ENCODE results near the gene GSDME. TPM values are rescaled to one million over a fixed set of nuclear protein-coding genes. Genes with fewer than 3 reads are reported as not detected.

GSDME gene
- polyA plus RNA-seq, 2 of the 4 experiments (the other 2 are of a cell fraction) = 51.0 to 55.9 TPM

- no peak for TF ChIP-seq ZSCAN20 (CRISPR knock-in tag; IDR thresholded peaks at IDR 0.05)
- TF ChIP-seq PBX3 (IDR thresholded peaks at IDR 0.05) = no peak
- no peak for TF ChIP-seq ZFP36 (IDR thresholded peaks at IDR 0.05; ENCODE audit: borderline replicate concordance, partially characterized antibody)
- no peak for TF ChIP-seq MYC (IDR thresholded peaks at IDR 0.05; ENCODE audit: borderline replicate concordance, low read length)
These were observed 87.2 kb downstream of the GSDME start (continued) for GRCh38 chr7:24669971-24670591.

DNA sequence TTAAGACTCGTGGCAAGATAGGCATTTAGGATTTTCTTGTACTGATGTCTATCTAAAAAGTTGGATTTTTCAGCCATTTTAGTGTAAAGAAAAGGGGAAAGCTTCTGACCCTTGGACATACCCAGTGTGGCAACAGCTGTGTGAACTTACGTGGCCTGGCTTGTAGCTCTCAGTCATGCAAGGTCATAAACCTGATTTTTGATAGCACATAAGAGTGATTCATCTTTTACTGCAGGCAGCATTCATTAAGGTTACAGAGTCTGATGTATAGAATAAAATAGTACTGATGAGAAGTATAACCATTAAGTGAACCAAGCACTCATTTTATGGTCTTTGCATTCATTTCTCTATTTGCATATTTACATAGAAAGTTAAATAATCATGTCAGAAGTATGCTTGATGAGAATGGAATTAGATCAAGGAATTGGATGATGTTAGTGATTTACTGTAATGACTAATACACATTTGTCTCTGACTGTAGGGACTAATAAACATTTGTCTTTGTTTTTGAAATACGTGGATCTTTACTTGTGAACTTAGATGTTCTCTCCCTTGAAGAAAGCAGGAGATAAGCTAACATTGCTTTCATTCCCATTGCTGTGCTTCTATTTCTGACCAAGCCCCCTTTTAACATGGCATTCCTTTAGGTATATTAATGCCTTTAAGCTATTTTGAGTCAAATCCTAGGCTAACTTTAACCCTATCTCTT lies 88.2 kb downstream of the GSDME start:
- POLR2A ChIA-PET = no interaction called here

More for the DNA sequence above, 88.2 kb downstream of the GSDME start:
- no peaks in the 10 kb centered on the region for H3K9me3 ChIP-seq
- 46% methylated on average over 3 of the region's 3 CpGs for WGBS (ENCODE audit: missing lambda C conversion rate)
- H3K4me1 ChIP-seq = peaks cover 21% of the 10 kb centered on the region
- FAIRE-seq = no peak
- peak; percentile 80 to 83; a peak in 5 of 6 replicates for ATAC-seq
- CTCF ChIA-PET = interaction anchor here (0.9 to 5.8 kb wide), 6 partner anchors 12 to 424 kb away, joined by 3 to 58 read pairs (median 3); partner anchors contain the start of gene PALS2
- no peak overlapping the region for H3K4me3 ChIP-seq
- H3K27ac ChIP-seq = peak overlapping the region; percentile 31 to 53; a peak in 4 of 6 replicates
- H3K4me2 ChIP-seq = peak overlapping the region; percentile 47
- TF ChIP-seq NR3C1 (IDR thresholded peaks at IDR 0.05) (no peak), KDM1A (IDR thresholded peaks at IDR 0.05; ENCODE audit: low read depth) (no peak), REST (IDR thresholded peaks at IDR 0.05) (no peak), PBX3 (IDR thresholded peaks at IDR 0.05) (no peak), GATA3 (IDR thresholded peaks at IDR 0.05; ENCODE audit: borderline replicate concordance) (peak; percentile 8; the same call in 1 of the 2 replicates), SMC3 (IDR thresholded peaks at IDR 0.05) (no peak), PHF8 (IDR thresholded peaks at IDR 0.05; ENCODE audit: borderline replicate concordance, low read depth) (no peak), JUNB (IDR thresholded peaks at IDR 0.05) (0 out of 2 replicates have a peak, but pooled peaks have one; percentile 36), FOSL2 (IDR thresholded peaks at IDR 0.05) (no peak), FOSL2 (CRISPR knock-in tag; IDR thresholded peaks at IDR 0.05) (peak; percentile 11; the same call in 1 of the 2 replicates)
- DNase-seq (ENCODE audit: low read depth in 1 of 2, low spot score in 1 of 2) = peak in 1 of 2 experiments; percentile 32
